Smooth muscle cell (in vitro differentiated cells): ENCODE measurements around the gene PRKCE. TPM values are rescaled to one million over a fixed set of nuclear protein-coding genes. Genes with fewer than 3 reads are reported as not detected.

Experiments used
- DNase-seq: peaks from one replicate; lab custom pipeline; 2025; ENCODE audit not compliant: unreplicated experiment; lab: John Stamatoyannopoulos, UW
- H2AFZ ChIP-seq: fragments of 200-600 bp; sonication (generic); 2 replicates; pipeline ENCODE4 v1.6.0; 2016; ENCODE audit warnings: antibody characterized with exemption, low read depth, mild to moderate bottlenecking
- H3F3A ChIP-seq: fragments of 200-600 bp; sonication (generic); 2 replicates; pipeline ENCODE4 v1.6.0; 2017; ENCODE audit warnings: antibody characterized with exemption, low read depth
- H3K27ac ChIP-seq: fragments of 200-600 bp; sonication (generic); 2 replicates; pipeline ENCODE4 v1.5.1; 2016; ENCODE audit warnings: low read depth, mild to moderate bottlenecking
- H3K27me3 ChIP-seq: fragments of 200-600 bp; sonication (generic); 2 replicates; pipeline ENCODE4 v1.6.1; 2016; ENCODE audit warnings: low read depth, mild to moderate bottlenecking
- H3K36me3 ChIP-seq: fragments of 200-600 bp; sonication (generic); 2 replicates; pipeline ENCODE4 v1.5.1; 2016; ENCODE audit warnings: low read depth
- H3K4me1 ChIP-seq: fragments of 200-600 bp; sonication (generic); 2 replicates; pipeline ENCODE4 v1.5.1; 2016; ENCODE audit warnings: low read depth
- H3K4me2 ChIP-seq: fragments of 200-600 bp; sonication (generic); 2 replicates; pipeline ENCODE4 v1.6.0; 2016; ENCODE audit warnings: mild to moderate bottlenecking
- H3K4me3 ChIP-seq: fragments of 200-600 bp; sonication (generic); 2 replicates; pipeline ENCODE4 v1.5.1; 2016; ENCODE audit warnings: mild to moderate bottlenecking
- H3K79me2 ChIP-seq: fragments of 200-600 bp; sonication (generic); 2 replicates; pipeline ENCODE4 v1.6.0; 2016; ENCODE audit warnings: low read depth, mild to moderate bottlenecking
- H3K9ac ChIP-seq: fragments of 200-600 bp; sonication (generic); 2 replicates; pipeline ENCODE4 v1.6.0; 2016; ENCODE audit warnings: low read depth
- H3K9me3 ChIP-seq: fragments of 200-600 bp; sonication (generic); replicated peaks from 2 replicates; pipeline ENCODE4 v1.5.1; 2016; ENCODE audit warnings: low read depth
- H4K20me1 ChIP-seq: fragments of 200-600 bp; sonication (generic); 2 replicates; pipeline ENCODE4 v1.6.0; 2016; ENCODE audit warnings: low read depth
- WGBS: methylation state at CpG from one replicate; pipeline ENCODE4 v1.1.7; 2016; ENCODE audit warnings: low lambda C conversion rate; 5-methylcytosine and 5-hydroxymethylcytosine counted together
- polyA plus RNA-seq: library from polyadenylated mRNA; unstranded; fragments of >200 nt; fragmentation: Nextera tagmentation; extraction: Ambion mirVana; gene quantifications from 2 replicates; pipeline ENCODE4 v1.2.1, GENCODE V29; 2016
- total RNA-seq: library from RNA; depleted of rRNA; stranded (reverse); fragments of >200 nt; gene quantifications from 2 replicates; pipeline ENCODE4 v1.2.3, GENCODE V29; 2014
- TF ChIP-seq, protein P1 (sequence below): fragments of 200-600 bp; sonication (generic); IDR thresholded peaks from 2 replicates; pipeline ENCODE4 v1.5.1; 2017; ENCODE audit warnings: borderline replicate concordance, mild to moderate bottlenecking, antibody characterized with exemption; ENCODE audit not compliant: insufficient read depth, poor library complexity, severe bottlenecking

The PRKCE gene
- total and polyA plus RNA-seq, 2 experiments from 2014 or later = 20.6 to 29.1 TPM

DNA sequence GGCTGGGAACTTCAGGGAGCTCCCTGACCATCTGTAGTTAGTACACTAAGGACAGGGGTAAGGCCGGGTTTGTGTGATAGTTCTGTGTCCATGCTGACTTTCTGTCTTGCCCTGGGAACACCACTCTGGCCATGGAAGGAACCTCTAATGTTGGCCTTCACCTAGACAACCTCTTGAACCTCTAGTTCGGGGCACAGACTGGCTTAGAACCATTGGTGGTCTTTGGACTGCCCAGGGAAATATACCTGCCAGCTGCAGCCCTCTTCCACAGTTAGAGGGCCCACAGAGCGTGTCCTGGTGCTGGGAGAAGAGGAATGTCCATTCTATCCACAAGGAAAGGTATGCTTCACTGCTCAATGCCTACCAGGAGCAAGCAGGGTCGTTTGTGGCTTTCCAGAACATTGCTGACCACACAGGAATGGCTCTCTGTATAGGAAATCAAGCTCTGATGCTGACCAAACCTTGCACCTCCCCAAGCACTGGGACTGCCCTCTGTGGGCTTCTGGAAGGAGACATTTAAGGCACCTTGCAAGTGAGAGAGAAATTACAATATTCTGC lies 326.9 kb downstream of the PRKCE start:
- no peaks in the 10 kb centered on the region for H3K4me1 ChIP-seq
- H3F3A ChIP-seq = no peaks in the 10 kb centered on the region
- DNase-seq = no peak
- H2AFZ ChIP-seq = no peak overlapping the region
- no peak overlapping the region for H3K4me2 ChIP-seq
- H3K4me3 ChIP-seq = no peak overlapping the region
- H4K20me1 ChIP-seq = peaks cover 62% of the 10 kb centered on the region
- 91% methylated on average over 4 of the region's 4 CpGs for WGBS
- H3K9ac ChIP-seq = no peak overlapping the region
- no peaks in the 10 kb centered on the region for H3K9me3 ChIP-seq
- no peaks in the 10 kb centered on the region for H3K36me3 ChIP-seq
- H3K79me2 ChIP-seq = no peaks in the 10 kb centered on the region
- no peaks in the 10 kb centered on the region for H3K27me3 ChIP-seq
- TF ChIP-seq, protein P1, sequence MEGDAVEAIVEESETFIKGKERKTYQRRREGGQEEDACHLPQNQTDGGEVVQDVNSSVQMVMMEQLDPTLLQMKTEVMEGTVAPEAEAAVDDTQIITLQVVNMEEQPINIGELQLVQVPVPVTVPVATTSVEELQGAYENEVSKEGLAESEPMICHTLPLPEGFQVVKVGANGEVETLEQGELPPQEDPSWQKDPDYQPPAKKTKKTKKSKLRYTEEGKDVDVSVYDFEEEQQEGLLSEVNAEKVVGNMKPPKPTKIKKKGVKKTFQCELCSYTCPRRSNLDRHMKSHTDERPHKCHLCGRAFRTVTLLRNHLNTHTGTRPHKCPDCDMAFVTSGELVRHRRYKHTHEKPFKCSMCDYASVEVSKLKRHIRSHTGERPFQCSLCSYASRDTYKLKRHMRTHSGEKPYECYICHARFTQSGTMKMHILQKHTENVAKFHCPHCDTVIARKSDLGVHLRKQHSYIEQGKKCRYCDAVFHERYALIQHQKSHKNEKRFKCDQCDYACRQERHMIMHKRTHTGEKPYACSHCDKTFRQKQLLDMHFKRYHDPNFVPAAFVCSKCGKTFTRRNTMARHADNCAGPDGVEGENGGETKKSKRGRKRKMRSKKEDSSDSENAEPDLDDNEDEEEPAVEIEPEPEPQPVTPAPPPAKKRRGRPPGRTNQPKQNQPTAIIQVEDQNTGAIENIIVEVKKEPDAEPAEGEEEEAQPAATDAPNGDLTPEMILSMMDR = no peak
- H3K27ac ChIP-seq = no peak overlapping the region

DNA sequence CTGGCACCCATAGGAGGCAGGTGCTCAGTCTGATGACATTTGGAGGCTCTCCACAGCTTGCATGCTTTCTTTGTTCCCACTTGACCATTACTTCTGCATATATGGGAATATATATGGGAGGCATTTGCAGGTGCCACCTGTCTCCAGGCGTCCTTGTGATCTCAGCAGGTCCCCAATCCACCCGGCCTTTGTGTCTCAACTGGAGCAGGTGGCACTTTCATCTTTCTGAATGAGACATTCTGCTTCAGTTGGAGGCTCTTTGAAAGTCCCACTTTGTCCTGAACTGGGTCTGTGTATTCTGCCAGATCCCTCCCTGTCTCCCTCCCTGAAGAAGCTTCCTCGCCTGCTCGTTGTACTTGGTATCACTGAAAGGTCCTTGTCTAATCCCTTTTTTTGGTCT lies 327.6 kb downstream of the PRKCE start:
- Histone ChIP-seq H3F3A (no peaks in the 10 kb centered on the region), H3K4me1 (no peaks in the 10 kb centered on the region), H3K27me3 (no peaks in the 10 kb centered on the region), H3K9ac (no peak overlapping the region), H3K79me2 (no peaks in the 10 kb centered on the region), H3K4me2 (no peak overlapping the region), H3K4me3 (no peak overlapping the region), H3K36me3 (no peaks in the 10 kb centered on the region), H4K20me1 (peaks cover 56% of the 10 kb centered on the region), H3K27ac (no peak overlapping the region), H3K9me3 (no peaks in the 10 kb centered on the region), H2AFZ (no peak overlapping the region)
- WGBS = 94% methylated on average over 4 of the region's 4 CpGs
- DNase-seq = no peak
- TF ChIP-seq, protein P1 = no peak

DNA sequence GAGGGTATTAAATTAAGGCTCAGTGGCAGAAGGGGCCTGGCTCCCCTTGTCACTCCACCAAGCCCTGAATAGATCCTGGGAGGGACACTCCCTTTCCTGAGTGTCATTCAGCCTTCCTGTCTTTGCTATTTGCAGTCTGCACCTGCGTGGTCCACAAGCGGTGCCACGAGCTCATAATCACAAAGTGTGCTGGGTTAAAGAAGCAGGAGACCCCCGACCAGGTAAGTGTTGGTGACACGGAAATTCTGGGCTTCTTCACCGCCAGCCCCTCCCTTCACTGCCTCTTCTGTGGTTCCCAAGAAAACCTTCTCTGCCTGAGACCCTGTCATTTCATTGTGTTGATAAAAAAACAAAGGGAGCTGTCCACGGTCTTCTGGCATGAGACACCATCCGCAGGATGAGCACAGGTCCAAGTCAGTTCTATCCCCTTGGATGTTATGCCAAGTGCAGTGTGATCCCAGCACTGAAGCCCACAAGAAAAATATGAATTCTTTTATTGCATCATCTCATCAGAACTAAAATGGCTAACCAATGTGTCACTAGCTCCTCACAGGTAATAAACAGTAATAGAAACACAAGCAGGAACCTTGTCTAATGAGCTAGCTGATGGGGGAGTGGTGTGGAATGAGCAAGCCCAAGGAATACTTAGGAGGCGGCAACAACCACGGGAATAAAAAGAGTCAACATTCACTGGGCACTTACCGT lies 328.8 kb downstream of the PRKCE start:
- peaks cover 44% of the 10 kb centered on the region for H4K20me1 ChIP-seq
- no peak overlapping the region for H3K4me3 ChIP-seq
- no peak overlapping the region for H3K4me2 ChIP-seq
- no peak overlapping the region for H2AFZ ChIP-seq
- no peak for DNase-seq
- TF ChIP-seq, protein P1 = no peak
- no peaks in the 10 kb centered on the region for H3K79me2 ChIP-seq
- H3K27ac ChIP-seq = no peak overlapping the region
- WGBS = 85% methylated on average over 11 of the region's 11 CpGs
- no peaks in the 10 kb centered on the region for H3K27me3 ChIP-seq
- no peak overlapping the region for H3K9ac ChIP-seq
- H3K4me1 ChIP-seq = no peaks in the 10 kb centered on the region
- H3F3A ChIP-seq = no peaks in the 10 kb centered on the region
- no peaks in the 10 kb centered on the region for H3K36me3 ChIP-seq
- no peaks in the 10 kb centered on the region for H3K9me3 ChIP-seq
